Activated CD8-positive, alpha-beta memory T cell treated with anti-CD3 and anti-CD28 coated beads for 1 hour (primary cell): ENCODE measurements around the gene PALM3.
"Not testable (repeated sequence)": the region's sequence is repeated elsewhere in the genome, so short reads cannot be mapped to it uniquely, and the experiment has no call there.

Experiments
- DNase-seq, 2 donors: peaks; one replicate each; pipeline ENCODE4 v3.0.0-alpha.2; 2020; ENCODE audit warnings: low read depth in 1 of 2; ENCODE audit errors: extremely low read depth in 1 of 2

Gene PALM3

GRCh38 chr19:14061081-14061749 is 661 bp downstream of the PALM3 start:
- no peak for DNase-seq

- DNase-seq, result no peak
Measured at GRCh38 chr19:14059652-14060155, 2.2 kb downstream of the PALM3 start.

- DNase-seq, result no peak
Measured at GRCh38 chr19:14059093-14059480, 2.8 kb downstream of the PALM3 start.

GRCh38 chr19:14058182-14059092 is 3.4 kb downstream of the PALM3 start:
- DNase-seq, result no peak

- no peak for DNase-seq
Measured at GRCh38 chr19:14056741-14057356, 5.0 kb downstream of the PALM3 start.

GRCh38 chr19:14056069-14056666 is 5.7 kb downstream of the PALM3 start:
- no peak for DNase-seq

- no peak for DNase-seq
Measured at GRCh38 chr19:14055396-14055795, 6.5 kb downstream of the PALM3 start.

GRCh38 chr19:14054721-14055120 is 7.2 kb downstream of the PALM3 start:
- no peak for DNase-seq

GRCh38 chr19:14054099-14054498 is 7.8 kb downstream of the PALM3 start:
- no peak for DNase-seq

GRCh38 chr19:14053500-14053899 is 8.4 kb downstream of the PALM3 start:
- DNase-seq, result no peak

GRCh38 chr19:14053032-14053431 is 8.8 kb downstream of the PALM3 start:
- no peak for DNase-seq

- no peak for DNase-seq
Measured at GRCh38 chr19:14052470-14052869, 9.4 kb downstream of the PALM3 start.

- DNase-seq, result no peak
Measured at GRCh38 chr19:14051980-14052379, 9.9 kb downstream of the PALM3 start.

- DNase-seq, result not testable (repeated sequence)
Measured at GRCh38 chr19:14050961-14051360, 10.9 kb downstream of the PALM3 start.

- DNase-seq, result no peak
Measured at GRCh38 chr19:14050512-14050911, 11.4 kb downstream of the PALM3 start.

GRCh38 chr19:14048443-14049153 is 13.3 kb downstream of the PALM3 start:
- peak in 1 of 2 donors; percentile 65 for DNase-seq

GRCh38 chr19:14047866-14048265 is 14.0 kb downstream of the PALM3 start:
- not testable (repeated sequence) for DNase-seq

GRCh38 chr19:14042659-14043608 is 18.9 kb downstream of the PALM3 start:
- not testable (repeated sequence) for DNase-seq

- no peak for DNase-seq
Measured at GRCh38 chr19:14039181-14039580, 22.7 kb downstream of the PALM3 start.
